ENCODE measurements around the gene DRD4.
"Not testable (repeated sequence)": the region's sequence is repeated elsewhere in the genome, so short reads cannot be mapped to it uniquely, and the experiment has no call there.

Gene DRD4

GRCh38 chr11:637593-638521 lies 788 bp downstream of the DRD4 start:
- intact Hi-C loops (cut with micrococcal nuclease), result no loop called here
- no peaks in the 10 kb centered on the region for H3K9me3 Mint-ChIP-seq
- peak overlapping the region; percentile 27 for H3K4me3 Mint-ChIP-seq
- no peak overlapping the region for H3K27ac Mint-ChIP-seq
- H3K36me3 Mint-ChIP-seq (ENCODE audit: low read depth), result peaks cover 41% of the 10 kb centered on the region
- peaks cover 26% of the 10 kb centered on the region for H3K4me1 Mint-ChIP-seq (ENCODE audit: low read depth)
- peaks cover 55% of the 10 kb centered on the region for H3K27me3 Mint-ChIP-seq

GRCh38 chr11:638631-639331 lies 1.7 kb downstream of the DRD4 start:
- no peaks in the 10 kb centered on the region for H3K9me3 Mint-ChIP-seq
- intact Hi-C loops (cut with micrococcal nuclease), result no loop called here
- H3K27ac Mint-ChIP-seq, result no peak overlapping the region

GRCh38 chr11:639332-639955 lies 2.4 kb downstream of the DRD4 start:
- H3K9me3 Mint-ChIP-seq, result no peaks in the 10 kb centered on the region
- intact Hi-C loops (cut with micrococcal nuclease), result no loop called here
- no peak overlapping the region for H3K4me3 Mint-ChIP-seq
- peaks cover 55% of the 10 kb centered on the region for H3K27me3 Mint-ChIP-seq
- peaks cover 54% of the 10 kb centered on the region for H3K36me3 Mint-ChIP-seq (ENCODE audit: low read depth)
- H3K4me1 Mint-ChIP-seq (ENCODE audit: low read depth), result peaks cover 26% of the 10 kb centered on the region
- H3K27ac Mint-ChIP-seq, result no peak overlapping the region

More at GRCh38 chr11:638631-639331, 1.7 kb downstream of the DRD4 start:
- peaks cover 55% of the 10 kb centered on the region for H3K27me3 Mint-ChIP-seq
- peaks cover 48% of the 10 kb centered on the region for H3K36me3 Mint-ChIP-seq (ENCODE audit: low read depth)
- no peak overlapping the region for H3K4me3 Mint-ChIP-seq
- peaks cover 26% of the 10 kb centered on the region for H3K4me1 Mint-ChIP-seq (ENCODE audit: low read depth)

- Mint-ChIP-seq H3K36me3 (ENCODE audit: low read depth) (peaks cover 61% of the 10 kb centered on the region), H3K27me3 (peaks cover 55% of the 10 kb centered on the region), H3K27ac (peak overlapping the region; percentile 71), H3K9me3 (no peaks in the 10 kb centered on the region), H3K4me1 (ENCODE audit: low read depth) (peaks cover 26% of the 10 kb centered on the region), H3K4me3 (peak overlapping the region; percentile 64)
- intact Hi-C loops (cut with micrococcal nuclease), result no loop called here
Measured at GRCh38 chr11:640021-640706, 3.1 kb downstream of the DRD4 start.

GRCh38 chr11:641806-642370 lies 4.8 kb downstream of the DRD4 start:
- Mint-ChIP-seq H3K4me1 (ENCODE audit: low read depth) (peaks cover 21% of the 10 kb centered on the region), H3K9me3 (no peaks in the 10 kb centered on the region), H3K4me3 (no peak overlapping the region), H3K27me3 (peaks cover 40% of the 10 kb centered on the region), H3K27ac (no peak overlapping the region), H3K36me3 (ENCODE audit: low read depth) (peaks cover 63% of the 10 kb centered on the region)
- intact Hi-C loops (cut with micrococcal nuclease), result no loop called here

GRCh38 chr11:643366-643765 lies 6.3 kb downstream of the DRD4 start:
- Mint-ChIP-seq H3K4me3 (no peak overlapping the region), H3K27me3 (peaks cover 29% of the 10 kb centered on the region), H3K36me3 (ENCODE audit: low read depth) (peaks cover 71% of the 10 kb centered on the region), H3K9me3 (no peaks in the 10 kb centered on the region), H3K27ac (no peak overlapping the region), H3K4me1 (ENCODE audit: low read depth) (peaks cover 13% of the 10 kb centered on the region)
- intact Hi-C loops (cut with micrococcal nuclease), result no loop called here

- intact Hi-C loops (cut with micrococcal nuclease), result no loop called here
- peaks cover 21% of the 10 kb centered on the region for H3K27me3 Mint-ChIP-seq
- H3K36me3 Mint-ChIP-seq (ENCODE audit: low read depth), result peaks cover 72% of the 10 kb centered on the region
- H3K27ac Mint-ChIP-seq, result no peak overlapping the region
- H3K9me3 Mint-ChIP-seq, result no peaks in the 10 kb centered on the region
- no peak overlapping the region for H3K4me3 Mint-ChIP-seq
- H3K4me1 Mint-ChIP-seq (ENCODE audit: low read depth), result peaks cover 13% of the 10 kb centered on the region
Measured at GRCh38 chr11:643849-644738, 7.0 kb downstream of the DRD4 start.

GRCh38 chr11:645536-645935 lies 8.5 kb downstream of the DRD4 start:
- Mint-ChIP-seq H3K9me3 (no peaks in the 10 kb centered on the region), H3K4me1 (ENCODE audit: low read depth) (peaks cover 8% of the 10 kb centered on the region), H3K27ac (no peak overlapping the region), H3K27me3 (peaks cover 10% of the 10 kb centered on the region), H3K36me3 (ENCODE audit: low read depth) (peaks cover 86% of the 10 kb centered on the region), H3K4me3 (no peak overlapping the region)
- intact Hi-C loops (cut with micrococcal nuclease), result no loop called here

GRCh38 chr11:646214-646613 lies 9.1 kb downstream of the DRD4 start:
- H3K27me3 Mint-ChIP-seq, result peaks cover 6% of the 10 kb centered on the region
- intact Hi-C loops (cut with micrococcal nuclease), result no loop called here
- peaks cover 93% of the 10 kb centered on the region for H3K36me3 Mint-ChIP-seq (ENCODE audit: low read depth)
- peaks cover 2% of the 10 kb centered on the region for H3K4me1 Mint-ChIP-seq (ENCODE audit: low read depth)
- no peak overlapping the region for H3K4me3 Mint-ChIP-seq
- H3K27ac Mint-ChIP-seq, result no peak overlapping the region
- H3K9me3 Mint-ChIP-seq, result no peaks in the 10 kb centered on the region

GRCh38 chr11:647672-648158 lies 10.6 kb downstream of the DRD4 start:
- H3K27ac Mint-ChIP-seq; H3K4me1 Mint-ChIP-seq (ENCODE audit: low read depth): not testable (repeated sequence)

GRCh38 chr11:650482-650881 lies 13.4 kb downstream of the DRD4 start:
- peaks cover 13% of the 10 kb centered on the region for H3K4me1 Mint-ChIP-seq (ENCODE audit: low read depth)
- H3K27me3 Mint-ChIP-seq, result no peaks in the 10 kb centered on the region
- H3K4me3 Mint-ChIP-seq, result no peak overlapping the region
- intact Hi-C loops (cut with micrococcal nuclease), result no loop called here
- no peak overlapping the region for H3K27ac Mint-ChIP-seq
- peaks cover 80% of the 10 kb centered on the region for H3K36me3 Mint-ChIP-seq (ENCODE audit: low read depth)
- no peaks in the 10 kb centered on the region for H3K9me3 Mint-ChIP-seq

More at GRCh38 chr11:647672-648158, 10.6 kb downstream of the DRD4 start:
- H3K27me3 Mint-ChIP-seq; H3K9me3 Mint-ChIP-seq; intact Hi-C loops (cut with micrococcal nuclease); H3K4me3 Mint-ChIP-seq: not testable (repeated sequence)
- peaks cover 91% of the 10 kb centered on the region for H3K36me3 Mint-ChIP-seq (ENCODE audit: low read depth)

GRCh38 chr11:653136-653535 lies 16.1 kb downstream of the DRD4 start:
- Mint-ChIP-seq H3K36me3 (ENCODE audit: low read depth) (peaks cover 82% of the 10 kb centered on the region), H3K27ac (peak overlapping the region; percentile 69), H3K4me1 (ENCODE audit: low read depth) (peaks cover 13% of the 10 kb centered on the region)
- H3K9me3 Mint-ChIP-seq; intact Hi-C loops (cut with micrococcal nuclease); H3K4me3 Mint-ChIP-seq; H3K27me3 Mint-ChIP-seq: not testable (repeated sequence)

Measured in dendritic cell treated with granulocyte-macrophage colony-stimulating factor and Interleukin-4, amounts not matched to agents 40 ng/mL and 50 ng/mL, for 4 days (primary cell).